Liver (tissue), 9 donors: ENCODE data around the gene MRTFB. TPM values are rescaled to one million over a fixed set of nuclear protein-coding genes. Genes with fewer than 3 reads are reported as not detected.
"Not testable (repeated sequence)": the region's sequence is repeated elsewhere in the genome, so short reads cannot be mapped to it uniquely, and the experiment has no call there.

ENCODE experiments used
- DNase-seq: peaks from one replicate; pipeline ENCODE4 v3.0.0-alpha.2; 2017; ENCODE audit warnings: low spot score
- H3K27ac ChIP-seq, 2 donors: one replicate each; pipeline ENCODE4 v1.7.0; 2013; ENCODE audit warnings: inconsistent platforms in 2 of 2, low read length in 2 of 2, control low read depth in 1 of 2, low read depth in 1 of 2, mild to moderate bottlenecking in 1 of 2
- H3K27me3 ChIP-seq, 4 donors: one replicate each; pipeline versions ENCODE4 v1.6.1 to v1.7.0; 2013; ENCODE audit warnings: low read length in 3 of 4, inconsistent platforms in 1 of 4, mild to moderate bottlenecking in 1 of 4, moderate library complexity in 1 of 4; ENCODE audit not compliant: control insufficient read depth in 4 of 4, insufficient read depth in 4 of 4
- H3K36me3 ChIP-seq, 4 donors: one replicate each; pipeline versions ENCODE4 v1.6.1 to v1.7.0; 2013; ENCODE audit warnings: low read length in 3 of 4, mild to moderate bottlenecking in 3 of 4, low read depth in 1 of 4, moderate library complexity in 1 of 4; ENCODE audit not compliant: control insufficient read depth in 4 of 4, insufficient read depth in 3 of 4
- H3K4me1 ChIP-seq, 4 donors: one replicate each; pipeline versions ENCODE4 v1.6.1 to v1.7.0; 2013; ENCODE audit warnings: low read length in 3 of 4, mild to moderate bottlenecking in 3 of 4, moderate library complexity in 1 of 4; ENCODE audit not compliant: control insufficient read depth in 4 of 4, insufficient read depth in 4 of 4
- H3K4me3 ChIP-seq, 3 donors: one replicate each; pipeline versions ENCODE4 v1.6.1 to v1.7.0; 2013; ENCODE audit warnings: low read length in 3 of 3, control low read depth in 1 of 3, low read depth in 1 of 3, mild to moderate bottlenecking in 1 of 3
- H3K9ac ChIP-seq, 2 donors: one replicate each; pipeline ENCODE4 v1.7.0; 2013; ENCODE audit warnings: low read length in 2 of 2, mild to moderate bottlenecking in 2 of 2, moderate library complexity in 2 of 2, control low read depth in 1 of 2, low read depth in 1 of 2
- H3K9me3 ChIP-seq, 4 donors: one replicate each; pipeline versions ENCODE4 v1.6.1 to v1.7.0; 2013; ENCODE audit warnings: low read length in 3 of 4; ENCODE audit not compliant: control insufficient read depth in 4 of 4
- EGR1 ChIP-seq, 2 donors: IDR thresholded peaks; 2 replicates each; pipeline ENCODE4 v1.6.1; 2016 to 2018; ENCODE audit warnings: antibody characterized with exemption in 2 of 2, low read depth in 2 of 2
- FOXA1 ChIP-seq: IDR thresholded peaks from 2 replicates; pipeline ENCODE4 v1.6.1; 2016; ENCODE audit warnings: antibody characterized with exemption
- FOXA2 ChIP-seq: IDR thresholded peaks from 2 replicates; pipeline ENCODE4 v1.6.1; 2016; ENCODE audit warnings: antibody characterized with exemption
- GABPA ChIP-seq, 2 donors: IDR thresholded peaks in 1 of 2; conservative IDR thresholded peaks in 1 of 2; 2 replicates each; pipeline ENCODE4 v1.6.1; 2016; ENCODE audit warnings: antibody characterized with exemption in 2 of 2, mild to moderate bottlenecking in 1 of 2, moderate library complexity in 1 of 2
- HNF4A ChIP-seq, 2 donors: conservative IDR thresholded peaks; 2 replicates each; pipeline ENCODE4 v1.6.1; 2016; ENCODE audit warnings: antibody characterized with exemption in 2 of 2, mild to moderate bottlenecking in 2 of 2
- HNF4G ChIP-seq: IDR thresholded peaks from 2 replicates; pipeline ENCODE4 v1.6.1; 2016; ENCODE audit warnings: antibody characterized with exemption
- JUND ChIP-seq, 2 donors: IDR thresholded peaks; 2 replicates each; pipeline ENCODE4 v1.6.1; 2016; ENCODE audit warnings: antibody characterized with exemption in 2 of 2
- NR2F2 ChIP-seq: IDR thresholded peaks from 2 replicates; pipeline ENCODE4 v1.6.1; 2016; ENCODE audit warnings: antibody characterized with exemption
- RAD21 ChIP-seq, 2 donors: IDR thresholded peaks; 2 replicates each; pipeline ENCODE4 v1.6.1; 2016; ENCODE audit warnings: antibody characterized with exemption in 2 of 2, mild to moderate bottlenecking in 2 of 2
- RXRA ChIP-seq, 2 donors: IDR thresholded peaks; 2 replicates each; pipeline ENCODE4 v1.6.1; 2017 to 2018; ENCODE audit warnings: antibody characterized with exemption in 2 of 2, mild to moderate bottlenecking in 1 of 2
- SP1 ChIP-seq: IDR thresholded peaks from 2 replicates; pipeline ENCODE4 v1.6.1; 2018; ENCODE audit warnings: antibody characterized with exemption, mild to moderate bottlenecking
- TAF1 ChIP-seq: conservative IDR thresholded peaks from 2 replicates; pipeline ENCODE4 v1.6.1; 2016; ENCODE audit warnings: antibody characterized with exemption, mild to moderate bottlenecking
- YY1 ChIP-seq: IDR thresholded peaks from 2 replicates; pipeline ENCODE4 v1.6.1; 2016; ENCODE audit warnings: antibody characterized with exemption, mild to moderate bottlenecking
- WGBS: extraction: QIAGEN DNeasy Blood & Tissue Kit; methylation state at CpG from one replicate; pipeline ENCODE4 v1.1.7; 2013; 5-methylcytosine and 5-hydroxymethylcytosine counted together
- polyA plus RNA-seq, 2 donors: library from polyadenylated mRNA; stranded (reverse) in 1 of 2; unstranded in 1 of 2; fragments of 200-250 nt in 1 of 2; fragments of >200 nt in 1 of 2; fragmentation: Nextera tagmentation in 1 of 2; extraction: Ambion mirVana in 1 of 2; gene quantifications; one replicate each; pipeline versions ENCODE4 v1.2.1 to v1.2.3, GENCODE V29; 2013 to 2015
- total RNA-seq, 2 donors: library from RNA; depleted of rRNA; stranded (reverse); fragments of >200 nt; gene quantifications; one replicate each; pipeline ENCODE4 v1.2.3, GENCODE V29; 2014
- TF ChIP-seq, protein P1 (sequence below): fragments of 150-350 bp; IDR thresholded peaks from 2 replicates; pipeline ENCODE4 v1.5.1; 2017; ENCODE audit warnings: improper control_type of control experiment, low read depth, low read length; ENCODE audit not compliant: missing input control
- TF ChIP-seq, protein P2 (sequence below): IDR thresholded peaks from 2 replicates; pipeline ENCODE4 v1.6.1; 2016; ENCODE audit warnings: antibody characterized with exemption
- TF ChIP-seq, protein P3 (sequence below): IDR thresholded peaks from 2 replicates; pipeline ENCODE4 v1.6.1; 2016; ENCODE audit warnings: antibody characterized with exemption
- TF ChIP-seq, protein P4 (sequence below): IDR thresholded peaks from 2 replicates; pipeline ENCODE4 v1.6.1; 2016; ENCODE audit warnings: antibody characterized with exemption, mild to moderate bottlenecking
- donor health status: healthy.
- donor health status: healthy.
- donor health status: healthy.
- donor health status: healthy.
- donor health status: healthy.

MRTFB gene
- total and polyA plus RNA-seq, 4 donors, result 4.1 to 14.2 (median 5.8) TPM

DNA sequence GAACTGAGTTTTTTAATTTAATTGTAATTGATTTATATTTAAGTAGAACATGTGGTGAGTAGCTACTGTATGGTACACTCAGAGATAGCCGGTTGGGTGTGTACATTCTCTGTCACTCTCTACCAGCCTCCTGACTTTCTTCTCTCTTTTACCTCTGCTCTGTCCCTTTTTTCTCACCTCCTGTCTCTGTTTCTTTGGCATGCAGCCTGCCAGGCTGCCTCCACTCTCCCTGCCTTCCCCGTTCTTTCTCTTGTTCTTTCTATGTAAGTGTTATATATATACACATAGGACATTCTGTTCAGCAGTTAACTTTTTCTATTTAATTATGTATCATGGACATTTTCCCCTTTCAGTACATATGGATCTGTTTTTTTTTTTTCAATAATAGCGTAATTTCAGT, 50.8 kb downstream of the MRTFB start:
- 96% methylated on average over 3 of the region's 3 CpGs for WGBS
- TF ChIP-seq HNF4A (conservative IDR thresholded peaks at IDR 0.05) (no peak), JUND (IDR thresholded peaks at IDR 0.05) (no peak), YY1 (no peak), FOXA2 (no peak), RXRA (IDR thresholded peaks at IDR 0.05) (no peak), NR2F2 (no peak), EGR1 (IDR thresholded peaks at IDR 0.05; ENCODE audit: low read depth in 2 of 2) (no peak), HNF4G (no peak), TAF1 (no peak), RAD21 (IDR thresholded peaks at IDR 0.05) (no peak), SP1 (no peak)
- TF ChIP-seq, protein P1, sequence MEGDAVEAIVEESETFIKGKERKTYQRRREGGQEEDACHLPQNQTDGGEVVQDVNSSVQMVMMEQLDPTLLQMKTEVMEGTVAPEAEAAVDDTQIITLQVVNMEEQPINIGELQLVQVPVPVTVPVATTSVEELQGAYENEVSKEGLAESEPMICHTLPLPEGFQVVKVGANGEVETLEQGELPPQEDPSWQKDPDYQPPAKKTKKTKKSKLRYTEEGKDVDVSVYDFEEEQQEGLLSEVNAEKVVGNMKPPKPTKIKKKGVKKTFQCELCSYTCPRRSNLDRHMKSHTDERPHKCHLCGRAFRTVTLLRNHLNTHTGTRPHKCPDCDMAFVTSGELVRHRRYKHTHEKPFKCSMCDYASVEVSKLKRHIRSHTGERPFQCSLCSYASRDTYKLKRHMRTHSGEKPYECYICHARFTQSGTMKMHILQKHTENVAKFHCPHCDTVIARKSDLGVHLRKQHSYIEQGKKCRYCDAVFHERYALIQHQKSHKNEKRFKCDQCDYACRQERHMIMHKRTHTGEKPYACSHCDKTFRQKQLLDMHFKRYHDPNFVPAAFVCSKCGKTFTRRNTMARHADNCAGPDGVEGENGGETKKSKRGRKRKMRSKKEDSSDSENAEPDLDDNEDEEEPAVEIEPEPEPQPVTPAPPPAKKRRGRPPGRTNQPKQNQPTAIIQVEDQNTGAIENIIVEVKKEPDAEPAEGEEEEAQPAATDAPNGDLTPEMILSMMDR, result no peak
- TF ChIP-seq, protein P2, sequence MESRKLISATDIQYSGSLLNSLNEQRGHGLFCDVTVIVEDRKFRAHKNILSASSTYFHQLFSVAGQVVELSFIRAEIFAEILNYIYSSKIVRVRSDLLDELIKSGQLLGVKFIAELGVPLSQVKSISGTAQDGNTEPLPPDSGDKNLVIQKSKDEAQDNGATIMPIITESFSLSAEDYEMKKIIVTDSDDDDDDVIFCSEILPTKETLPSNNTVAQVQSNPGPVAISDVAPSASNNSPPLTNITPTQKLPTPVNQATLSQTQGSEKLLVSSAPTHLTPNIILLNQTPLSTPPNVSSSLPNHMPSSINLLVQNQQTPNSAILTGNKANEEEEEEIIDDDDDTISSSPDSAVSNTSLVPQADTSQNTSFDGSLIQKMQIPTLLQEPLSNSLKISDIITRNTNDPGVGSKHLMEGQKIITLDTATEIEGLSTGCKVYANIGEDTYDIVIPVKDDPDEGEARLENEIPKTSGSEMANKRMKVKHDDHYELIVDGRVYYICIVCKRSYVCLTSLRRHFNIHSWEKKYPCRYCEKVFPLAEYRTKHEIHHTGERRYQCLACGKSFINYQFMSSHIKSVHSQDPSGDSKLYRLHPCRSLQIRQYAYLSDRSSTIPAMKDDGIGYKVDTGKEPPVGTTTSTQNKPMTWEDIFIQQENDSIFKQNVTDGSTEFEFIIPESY, result no peak
- TF ChIP-seq, protein P3, sequence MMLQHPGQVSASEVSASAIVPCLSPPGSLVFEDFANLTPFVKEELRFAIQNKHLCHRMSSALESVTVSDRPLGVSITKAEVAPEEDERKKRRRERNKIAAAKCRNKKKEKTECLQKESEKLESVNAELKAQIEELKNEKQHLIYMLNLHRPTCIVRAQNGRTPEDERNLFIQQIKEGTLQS, result no peak
- no peaks in the 10 kb centered on the region for H3K27me3 ChIP-seq
- no peaks in the 10 kb centered on the region for H3K9me3 ChIP-seq
- H3K36me3 ChIP-seq, result no peaks in the 10 kb centered on the region
- DNase-seq, result no peak
- no peak overlapping the region for H3K9ac ChIP-seq
- no peak overlapping the region for H3K27ac ChIP-seq
- H3K4me1 ChIP-seq, result peaks cover 0 to 3% (median 2%) of the 10 kb centered on the region in 4 donors
- no peak overlapping the region for H3K4me3 ChIP-seq

DNA sequence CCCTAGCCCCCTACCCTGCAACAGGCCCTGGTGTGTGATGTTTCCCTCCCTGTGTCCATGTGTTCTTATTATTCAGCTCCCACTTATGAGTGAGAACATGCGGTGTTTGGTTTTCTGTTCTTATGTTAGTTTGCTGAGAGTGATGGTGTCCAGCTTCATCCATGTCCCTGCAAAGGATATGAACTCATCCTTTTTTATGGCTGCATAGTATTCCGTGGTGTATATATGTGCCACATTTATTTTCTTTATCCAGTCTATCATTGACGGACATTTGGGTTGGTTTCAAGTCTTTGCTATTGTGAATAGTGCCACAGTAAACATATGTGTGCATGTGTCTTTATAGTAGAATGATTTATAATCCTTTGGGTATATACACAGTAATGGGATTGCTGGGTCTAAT, 51.3 kb downstream of the MRTFB start:
- H3K27me3 ChIP-seq, H3K9me3 ChIP-seq, H3K9ac ChIP-seq, H3K27ac ChIP-seq, H3K4me3 ChIP-seq, H3K36me3 ChIP-seq, DNase-seq, H3K4me1 ChIP-seq: not testable (repeated sequence)
- over 99% methylated on average over 3 of the region's 3 CpGs for WGBS

DNA sequence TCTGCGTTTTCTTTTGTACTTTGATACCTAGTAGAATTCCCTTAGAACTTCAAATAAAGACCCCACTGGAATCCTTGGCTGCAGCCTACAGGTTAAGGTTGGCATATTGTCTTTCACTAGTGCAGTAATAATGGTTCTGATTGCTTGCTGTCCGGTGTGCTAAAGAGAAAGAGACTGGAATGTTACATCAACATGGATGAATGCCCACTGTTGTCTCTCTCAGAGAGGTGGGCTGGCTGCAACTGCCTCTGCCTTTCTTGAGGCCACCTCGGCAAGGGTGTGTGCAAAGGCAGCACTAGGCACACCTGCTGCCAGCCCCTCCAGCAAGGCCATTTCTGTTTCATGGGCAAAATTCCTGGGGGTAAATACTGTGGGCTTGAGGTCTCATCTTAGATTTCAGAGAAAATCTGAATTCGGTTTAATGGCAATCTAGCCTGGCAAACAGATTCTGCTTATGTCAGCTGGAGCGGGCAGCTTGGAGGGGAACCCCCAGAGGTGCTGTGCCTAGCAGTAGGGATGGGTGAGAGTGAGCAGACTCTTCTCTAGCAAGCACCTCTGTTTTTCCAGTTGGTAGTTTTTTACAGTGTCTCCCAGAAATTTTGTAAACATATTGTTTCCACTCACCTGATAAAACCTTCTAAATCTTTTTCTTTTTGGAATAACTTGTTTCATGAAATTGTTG, 54.0 kb downstream of the MRTFB start:
- H3K9ac ChIP-seq, result no peak overlapping the region
- no peaks in the 10 kb centered on the region for H3K9me3 ChIP-seq
- 83% methylated on average over 5 of the region's 5 CpGs for WGBS
- no peak overlapping the region for H3K27ac ChIP-seq
- H3K4me3 ChIP-seq, result no peak overlapping the region
- H3K27me3 ChIP-seq, result no peaks in the 10 kb centered on the region
- DNase-seq, result no peak
- H3K36me3 ChIP-seq, result no peaks in the 10 kb centered on the region
- H3K4me1 ChIP-seq, result peaks cover 0 to 3% (median 1%) of the 10 kb centered on the region in 4 donors
- TF ChIP-seq SP1, result no peak
- no peak for TF ChIP-seq FOXA1
- no peak for TF ChIP-seq TAF1
- TF ChIP-seq, protein P3, result no peak
- no peak for TF ChIP-seq RXRA (IDR thresholded peaks at IDR 0.05)
- no peak for TF ChIP-seq JUND (IDR thresholded peaks at IDR 0.05)
- TF ChIP-seq, protein P1, result no peak
- TF ChIP-seq GABPA (IDR thresholded peaks at IDR 0.05 in 1 of 2, conservative IDR thresholded peaks at IDR 0.05 in 1 of 2), result no peak
- no peak for TF ChIP-seq FOXA2
- no peak for TF ChIP-seq RAD21 (IDR thresholded peaks at IDR 0.05)
- no peak for TF ChIP-seq YY1
- no peak for TF ChIP-seq NR2F2
- TF ChIP-seq, protein P4, sequence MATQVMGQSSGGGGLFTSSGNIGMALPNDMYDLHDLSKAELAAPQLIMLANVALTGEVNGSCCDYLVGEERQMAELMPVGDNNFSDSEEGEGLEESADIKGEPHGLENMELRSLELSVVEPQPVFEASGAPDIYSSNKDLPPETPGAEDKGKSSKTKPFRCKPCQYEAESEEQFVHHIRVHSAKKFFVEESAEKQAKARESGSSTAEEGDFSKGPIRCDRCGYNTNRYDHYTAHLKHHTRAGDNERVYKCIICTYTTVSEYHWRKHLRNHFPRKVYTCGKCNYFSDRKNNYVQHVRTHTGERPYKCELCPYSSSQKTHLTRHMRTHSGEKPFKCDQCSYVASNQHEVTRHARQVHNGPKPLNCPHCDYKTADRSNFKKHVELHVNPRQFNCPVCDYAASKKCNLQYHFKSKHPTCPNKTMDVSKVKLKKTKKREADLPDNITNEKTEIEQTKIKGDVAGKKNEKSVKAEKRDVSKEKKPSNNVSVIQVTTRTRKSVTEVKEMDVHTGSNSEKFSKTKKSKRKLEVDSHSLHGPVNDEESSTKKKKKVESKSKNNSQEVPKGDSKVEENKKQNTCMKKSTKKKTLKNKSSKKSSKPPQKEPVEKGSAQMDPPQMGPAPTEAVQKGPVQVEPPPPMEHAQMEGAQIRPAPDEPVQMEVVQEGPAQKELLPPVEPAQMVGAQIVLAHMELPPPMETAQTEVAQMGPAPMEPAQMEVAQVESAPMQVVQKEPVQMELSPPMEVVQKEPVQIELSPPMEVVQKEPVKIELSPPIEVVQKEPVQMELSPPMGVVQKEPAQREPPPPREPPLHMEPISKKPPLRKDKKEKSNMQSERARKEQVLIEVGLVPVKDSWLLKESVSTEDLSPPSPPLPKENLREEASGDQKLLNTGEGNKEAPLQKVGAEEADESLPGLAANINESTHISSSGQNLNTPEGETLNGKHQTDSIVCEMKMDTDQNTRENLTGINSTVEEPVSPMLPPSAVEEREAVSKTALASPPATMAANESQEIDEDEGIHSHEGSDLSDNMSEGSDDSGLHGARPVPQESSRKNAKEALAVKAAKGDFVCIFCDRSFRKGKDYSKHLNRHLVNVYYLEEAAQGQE, result no peak
